ENCODE data around the gene FMN2. TPM values are rescaled to one million over a fixed set of nuclear protein-coding genes. Genes with fewer than 3 reads are reported as not detected.

The FMN2 gene
- total RNA-seq, 1 experiment from 2014 or later = not detected

GRCh38 chr1:240445369-240445768 lies 353.7 kb downstream of the FMN2 start:
- Histone ChIP-seq H3K9me3 (ENCODE audit: low read length) (no peaks in the 10 kb centered on the region), H2AFZ (ENCODE audit: low read length) (no peak overlapping the region), H3K4me3 (ENCODE audit: low read length) (no peak overlapping the region), H3K79me2 (ENCODE audit: low read length) (no peaks in the 10 kb centered on the region), H3K9ac (ENCODE audit: low read length) (no peak overlapping the region), H3K36me3 (ENCODE audit: insufficient read depth, low read length) (no peaks in the 10 kb centered on the region), H3K27me3 (ENCODE audit: low read length) (no peaks in the 10 kb centered on the region), H3K4me2 (ENCODE audit: low read depth, low read length, poor library complexity, severe bottlenecking) (no peak overlapping the region), H4K20me1 (ENCODE audit: insufficient read depth, low read depth, low read length) (no peaks in the 10 kb centered on the region), H3K4me1 (ENCODE audit: low read length) (no peaks in the 10 kb centered on the region), H3K27ac (ENCODE audit: low read length) (no peak overlapping the region), H3K9me2 (replicated peaks; ENCODE audit: insufficient read depth, low read length) (no peaks in the 10 kb centered on the region)
- no peak for DNase-seq

GRCh38 chr1:240455228-240455821 lies 363.6 kb downstream of the FMN2 start:
- H3K4me3 ChIP-seq (ENCODE audit: low read length) = no peak overlapping the region
- no peaks in the 10 kb centered on the region for H3K9me2 ChIP-seq (replicated peaks; ENCODE audit: insufficient read depth, low read length)
- DNase-seq = peak; percentile 75
- H3K4me2 ChIP-seq (ENCODE audit: low read depth, low read length, poor library complexity, severe bottlenecking) = no peak overlapping the region
- no peaks in the 10 kb centered on the region for H3K27me3 ChIP-seq (ENCODE audit: low read length)
- H4K20me1 ChIP-seq (ENCODE audit: insufficient read depth, low read depth, low read length) = no peaks in the 10 kb centered on the region
- H3K36me3 ChIP-seq (ENCODE audit: insufficient read depth, low read length) = no peaks in the 10 kb centered on the region
- H2AFZ ChIP-seq (ENCODE audit: low read length) = no peak overlapping the region
- H3K9me3 ChIP-seq (ENCODE audit: low read length) = no peaks in the 10 kb centered on the region
- no peak overlapping the region for H3K27ac ChIP-seq (ENCODE audit: low read length)
- H3K4me1 ChIP-seq (ENCODE audit: low read length) = no peaks in the 10 kb centered on the region
- H3K79me2 ChIP-seq (ENCODE audit: low read length) = no peaks in the 10 kb centered on the region
- H3K9ac ChIP-seq (ENCODE audit: low read length) = no peak overlapping the region

- Histone ChIP-seq H3K4me1 (ENCODE audit: low read length) (no peaks in the 10 kb centered on the region), H3K36me3 (ENCODE audit: insufficient read depth, low read length) (no peaks in the 10 kb centered on the region), H3K27ac (ENCODE audit: low read length) (no peak overlapping the region), H4K20me1 (ENCODE audit: insufficient read depth, low read depth, low read length) (no peaks in the 10 kb centered on the region), H2AFZ (ENCODE audit: low read length) (no peak overlapping the region), H3K9me3 (ENCODE audit: low read length) (no peaks in the 10 kb centered on the region), H3K4me3 (ENCODE audit: low read length) (no peak overlapping the region), H3K9me2 (replicated peaks; ENCODE audit: insufficient read depth, low read length) (no peaks in the 10 kb centered on the region), H3K79me2 (ENCODE audit: low read length) (no peaks in the 10 kb centered on the region), H3K4me2 (ENCODE audit: low read depth, low read length, poor library complexity, severe bottlenecking) (no peak overlapping the region), H3K9ac (ENCODE audit: low read length) (no peak overlapping the region), H3K27me3 (ENCODE audit: low read length) (no peaks in the 10 kb centered on the region)
- DNase-seq = no peak
Observed at GRCh38 chr1:240457203-240457602, 365.5 kb downstream of the FMN2 start.

- Histone ChIP-seq H3K4me2 (ENCODE audit: low read depth, low read length, poor library complexity, severe bottlenecking) (no peak overlapping the region), H3K4me3 (ENCODE audit: low read length) (no peak overlapping the region), H3K36me3 (ENCODE audit: insufficient read depth, low read length) (no peaks in the 10 kb centered on the region), H3K4me1 (ENCODE audit: low read length) (peaks cover 7% of the 10 kb centered on the region), H3K79me2 (ENCODE audit: low read length) (no peaks in the 10 kb centered on the region), H3K27me3 (ENCODE audit: low read length) (no peaks in the 10 kb centered on the region), H2AFZ (ENCODE audit: low read length) (no peak overlapping the region), H3K27ac (ENCODE audit: low read length) (no peak overlapping the region), H3K9me3 (ENCODE audit: low read length) (no peaks in the 10 kb centered on the region), H3K9ac (ENCODE audit: low read length) (no peak overlapping the region), H3K9me2 (replicated peaks; ENCODE audit: insufficient read depth, low read length) (no peaks in the 10 kb centered on the region), H4K20me1 (ENCODE audit: insufficient read depth, low read depth, low read length) (no peaks in the 10 kb centered on the region)
- no peak for DNase-seq
Observed at GRCh38 chr1:240462277-240462676, 370.6 kb downstream of the FMN2 start.

GRCh38 chr1:240462766-240463395 lies 371.2 kb downstream of the FMN2 start:
- H2AFZ ChIP-seq (ENCODE audit: low read length) = no peak overlapping the region
- no peaks in the 10 kb centered on the region for H4K20me1 ChIP-seq (ENCODE audit: insufficient read depth, low read depth, low read length)
- H3K79me2 ChIP-seq (ENCODE audit: low read length) = no peaks in the 10 kb centered on the region
- no peak overlapping the region for H3K4me2 ChIP-seq (ENCODE audit: low read depth, low read length, poor library complexity, severe bottlenecking)
- no peak for DNase-seq
- no peaks in the 10 kb centered on the region for H3K27me3 ChIP-seq (ENCODE audit: low read length)
- H3K27ac ChIP-seq (ENCODE audit: low read length) = no peak overlapping the region
- no peaks in the 10 kb centered on the region for H3K9me3 ChIP-seq (ENCODE audit: low read length)
- peaks cover 7% of the 10 kb centered on the region for H3K4me1 ChIP-seq (ENCODE audit: low read length)
- H3K9me2 ChIP-seq (replicated peaks; ENCODE audit: insufficient read depth, low read length) = no peaks in the 10 kb centered on the region
- no peak overlapping the region for H3K4me3 ChIP-seq (ENCODE audit: low read length)
- H3K36me3 ChIP-seq (ENCODE audit: insufficient read depth, low read length) = no peaks in the 10 kb centered on the region
- no peak overlapping the region for H3K9ac ChIP-seq (ENCODE audit: low read length)

- H4K20me1 ChIP-seq (ENCODE audit: insufficient read depth, low read depth, low read length) = no peaks in the 10 kb centered on the region
- DNase-seq = no peak
- no peaks in the 10 kb centered on the region for H3K9me2 ChIP-seq (replicated peaks; ENCODE audit: insufficient read depth, low read length)
- no peak overlapping the region for H3K4me3 ChIP-seq (ENCODE audit: low read length)
- H3K27me3 ChIP-seq (ENCODE audit: low read length) = no peaks in the 10 kb centered on the region
- no peaks in the 10 kb centered on the region for H3K36me3 ChIP-seq (ENCODE audit: insufficient read depth, low read length)
- H3K79me2 ChIP-seq (ENCODE audit: low read length) = no peaks in the 10 kb centered on the region
- peaks cover 7% of the 10 kb centered on the region for H3K4me1 ChIP-seq (ENCODE audit: low read length)
- H2AFZ ChIP-seq (ENCODE audit: low read length) = no peak overlapping the region
- H3K27ac ChIP-seq (ENCODE audit: low read length) = no peak overlapping the region
- no peak overlapping the region for H3K9ac ChIP-seq (ENCODE audit: low read length)
- H3K9me3 ChIP-seq (ENCODE audit: low read length) = no peaks in the 10 kb centered on the region
- no peak overlapping the region for H3K4me2 ChIP-seq (ENCODE audit: low read depth, low read length, poor library complexity, severe bottlenecking)
Observed at GRCh38 chr1:240464099-240464498, 372.4 kb downstream of the FMN2 start.

- no peak overlapping the region for H2AFZ ChIP-seq (ENCODE audit: low read length)
- no peak overlapping the region for H3K4me2 ChIP-seq (ENCODE audit: low read depth, low read length, poor library complexity, severe bottlenecking)
- H3K79me2 ChIP-seq (ENCODE audit: low read length) = no peaks in the 10 kb centered on the region
- no peaks in the 10 kb centered on the region for H3K9me2 ChIP-seq (replicated peaks; ENCODE audit: insufficient read depth, low read length)
- no peaks in the 10 kb centered on the region for H3K36me3 ChIP-seq (ENCODE audit: insufficient read depth, low read length)
- H3K27me3 ChIP-seq (ENCODE audit: low read length) = no peaks in the 10 kb centered on the region
- no peak overlapping the region for H3K27ac ChIP-seq (ENCODE audit: low read length)
- H4K20me1 ChIP-seq (ENCODE audit: insufficient read depth, low read depth, low read length) = no peaks in the 10 kb centered on the region
- no peak overlapping the region for H3K4me3 ChIP-seq (ENCODE audit: low read length)
- H3K9me3 ChIP-seq (ENCODE audit: low read length) = no peaks in the 10 kb centered on the region
- DNase-seq = no peak
- peaks cover 7% of the 10 kb centered on the region for H3K4me1 ChIP-seq (ENCODE audit: low read length)
- no peak overlapping the region for H3K9ac ChIP-seq (ENCODE audit: low read length)
Observed at GRCh38 chr1:240465531-240465940, 373.9 kb downstream of the FMN2 start.

- no peaks in the 10 kb centered on the region for H3K36me3 ChIP-seq (ENCODE audit: insufficient read depth, low read length)
- no peaks in the 10 kb centered on the region for H3K27me3 ChIP-seq (ENCODE audit: low read length)
- no peak overlapping the region for H3K4me3 ChIP-seq (ENCODE audit: low read length)
- peaks cover 9% of the 10 kb centered on the region for H3K4me1 ChIP-seq (ENCODE audit: low read length)
- H4K20me1 ChIP-seq (ENCODE audit: insufficient read depth, low read depth, low read length) = no peaks in the 10 kb centered on the region
- H3K9me2 ChIP-seq (replicated peaks; ENCODE audit: insufficient read depth, low read length) = no peaks in the 10 kb centered on the region
- no peaks in the 10 kb centered on the region for H3K9me3 ChIP-seq (ENCODE audit: low read length)
- H3K27ac ChIP-seq (ENCODE audit: low read length) = no peak overlapping the region
- H3K9ac ChIP-seq (ENCODE audit: low read length) = no peak overlapping the region
- no peak for DNase-seq
- H3K4me2 ChIP-seq (ENCODE audit: low read depth, low read length, poor library complexity, severe bottlenecking) = no peak overlapping the region
- H3K79me2 ChIP-seq (ENCODE audit: low read length) = no peaks in the 10 kb centered on the region
- no peak overlapping the region for H2AFZ ChIP-seq (ENCODE audit: low read length)
Observed at GRCh38 chr1:240466509-240466908, 374.8 kb downstream of the FMN2 start.

All from Karpas-422 (cell line).